Choroid plexus epithelial cell (primary cell): Measurements from ENCODE around the gene ITGA6.

Experiments
- DNase-seq: peaks from one replicate; pipeline ENCODE4 v3.0.0-alpha.2; 2010; ENCODE audit warnings: low read depth
- H3K4me3 ChIP-seq: 2 replicates; pipeline ENCODE4 v1.5.1; 2011; ENCODE audit warnings: low read depth, mild to moderate bottlenecking, control low read depth, low read length, moderate library complexity
- CTCF ChIP-seq: conservative IDR thresholded peaks from 2 replicates; pipeline ENCODE4 v1.5.1; 2011; ENCODE audit warnings: low read depth, mild to moderate bottlenecking, control low read depth, inconsistent platforms, low read length, moderate library complexity

The ITGA6 gene

GRCh38 chr2:172428832-172429210, 1.4 kb downstream of the ITGA6 start:
- peak overlapping the region; percentile 61 for H3K4me3 ChIP-seq
- DNase-seq, result no peak
- no peak for TF ChIP-seq CTCF

DNA sequence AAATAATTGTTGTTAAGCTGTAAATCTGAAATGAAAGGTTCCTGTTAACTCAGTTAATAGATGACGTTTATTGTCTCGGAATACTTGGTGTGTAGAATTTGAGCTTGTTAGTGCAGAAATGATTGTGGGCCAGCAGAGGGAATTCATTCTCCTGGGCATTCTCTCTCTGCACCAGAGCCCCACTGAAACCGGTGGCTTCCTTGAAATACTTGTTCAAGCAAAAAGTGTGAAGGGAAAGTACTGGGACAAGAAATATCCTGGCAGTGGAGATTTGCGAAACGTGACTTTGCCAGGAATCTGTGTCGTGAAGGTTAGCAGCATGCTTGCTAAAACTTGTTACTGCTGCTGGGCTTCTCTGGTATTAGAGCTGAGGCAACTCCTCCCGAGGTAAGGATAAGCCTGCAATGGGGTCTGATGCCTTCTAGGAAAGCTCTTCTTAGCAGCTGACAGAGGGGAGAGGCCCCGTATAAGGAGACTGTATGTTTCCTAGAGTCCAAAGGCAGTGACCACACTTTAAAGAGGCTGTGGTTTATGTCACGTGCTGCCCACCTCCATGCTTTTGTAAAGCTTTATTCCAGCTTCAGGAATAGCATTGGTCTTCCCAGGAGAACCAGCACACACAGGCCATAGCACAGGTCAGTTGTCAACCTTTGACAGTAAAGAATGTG, 2.0 kb downstream of the ITGA6 start:
- DNase-seq, result peak; percentile 40
- peak; percentile 32 for TF ChIP-seq CTCF
- H3K4me3 ChIP-seq, result no peak overlapping the region

GRCh38 chr2:172430027-172430426, 2.6 kb downstream of the ITGA6 start:
- no peak for DNase-seq
- TF ChIP-seq CTCF, result no peak
- H3K4me3 ChIP-seq, result no peak overlapping the region

DNA sequence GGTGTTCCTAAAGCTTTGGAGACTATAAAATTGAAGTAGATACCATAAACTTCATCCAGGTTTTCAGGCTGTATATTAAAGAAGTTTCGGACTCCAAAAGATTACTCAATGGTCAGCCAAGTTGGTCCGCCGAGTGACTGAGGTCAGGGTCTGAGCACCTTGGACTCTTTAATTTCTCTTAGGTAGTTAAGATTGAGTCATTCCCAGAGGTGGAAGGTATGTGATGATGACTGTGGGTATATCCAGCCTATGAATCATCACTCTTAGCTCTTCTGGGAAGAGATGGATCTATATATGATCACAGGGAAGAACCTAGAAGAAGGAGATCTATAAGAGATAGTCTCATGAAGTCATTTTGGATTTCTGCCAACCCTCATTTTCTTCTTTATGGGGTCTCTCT, 3.3 kb downstream of the ITGA6 start:
- TF ChIP-seq CTCF, result no peak
- no peak overlapping the region for H3K4me3 ChIP-seq
- no peak for DNase-seq

GRCh38 chr2:172431463-172431862, 4.1 kb downstream of the ITGA6 start:
- TF ChIP-seq CTCF, result no peak
- H3K4me3 ChIP-seq, result no peak overlapping the region
- no peak for DNase-seq

GRCh38 chr2:172431993-172432392, 4.6 kb downstream of the ITGA6 start:
- no peak for TF ChIP-seq CTCF
- no peak for DNase-seq
- no peak overlapping the region for H3K4me3 ChIP-seq

DNA sequence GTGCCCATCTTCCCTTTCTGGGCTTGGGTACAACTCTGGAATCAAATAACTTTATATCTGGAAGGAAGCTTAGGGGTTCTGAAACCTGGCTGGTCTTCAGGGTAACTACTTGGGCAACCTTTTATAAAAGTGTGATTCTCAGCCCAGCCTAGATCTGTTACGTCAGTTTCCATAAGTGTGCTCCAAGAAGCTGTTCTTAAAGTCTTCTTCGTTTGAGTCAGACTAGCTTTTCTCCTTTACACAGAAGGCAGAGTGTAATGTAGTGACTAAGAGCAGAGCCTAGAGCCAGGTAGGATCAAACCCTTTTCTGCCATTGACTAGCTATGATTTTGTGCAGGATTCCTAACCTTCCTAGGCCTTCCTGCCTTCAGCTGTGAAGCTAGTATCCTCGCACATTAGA, 5.8 kb downstream of the ITGA6 start:
- TF ChIP-seq CTCF, result no peak
- no peak overlapping the region for H3K4me3 ChIP-seq
- DNase-seq, result no peak
